Measurements from ENCODE around the gene GPR83. TPM values are rescaled to one million over a fixed set of nuclear protein-coding genes. Genes with fewer than 3 reads are reported as not detected.

Gene GPR83
- total RNA-seq: not detected in 2 replicates

GRCh38 chr11:94400839-94401772 is at the start of gene GPR83:
GPR83 (minus strand) TSS chr11:94401419; CDS start chr11:94401247, 172 bp downstream.

Other genes starting within 250 kb of the GPR83 start
- gene IZUMO1R, start 96.8 kb downstream of the GPR83 start, total RNA-seq: not detected in 2 replicates
- 25.7 and 38.6 TPM in 2 replicates for gene MRE11, start 92.4 kb upstream of the GPR83 start, total RNA-seq
- 13.1 and 13.2 TPM in 2 replicates for gene ANKRD49, start 92.6 kb upstream of the GPR83 start, total RNA-seq
- gene C11orf97, start 111.0 kb upstream of the GPR83 start, total RNA-seq: not detected in 2 replicates
- 8.0 and 8.4 TPM in 2 replicates for gene FUT4, start 142.5 kb upstream of the GPR83 start, total RNA-seq
- gene PIWIL4, start 165.9 kb upstream of the GPR83 start, total RNA-seq: 0.66 and 0.79 TPM in 2 replicates